ENCODE results near the gene SLC24A3.

DNA sequence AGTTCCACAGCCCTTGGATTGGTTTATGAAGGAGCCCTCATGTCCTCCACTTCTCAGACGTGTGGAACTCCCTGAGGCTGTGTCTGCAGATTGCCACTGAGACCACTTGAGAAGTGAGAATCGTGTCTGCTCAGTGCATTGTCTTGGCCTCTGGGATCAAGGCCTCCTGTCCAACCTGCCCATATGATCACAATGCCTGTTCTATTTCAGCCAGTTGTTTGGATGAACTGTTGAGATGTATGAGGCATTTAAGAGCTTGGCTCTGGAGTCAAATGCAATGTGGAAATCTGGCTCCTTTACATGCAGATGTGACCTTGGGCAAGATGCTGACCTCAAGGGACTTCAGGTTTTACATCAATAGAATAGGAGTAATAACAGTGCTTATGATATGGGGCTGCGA lies 125.9 kb downstream of the SLC24A3 start:
- TF ChIP-seq, protein P1, sequence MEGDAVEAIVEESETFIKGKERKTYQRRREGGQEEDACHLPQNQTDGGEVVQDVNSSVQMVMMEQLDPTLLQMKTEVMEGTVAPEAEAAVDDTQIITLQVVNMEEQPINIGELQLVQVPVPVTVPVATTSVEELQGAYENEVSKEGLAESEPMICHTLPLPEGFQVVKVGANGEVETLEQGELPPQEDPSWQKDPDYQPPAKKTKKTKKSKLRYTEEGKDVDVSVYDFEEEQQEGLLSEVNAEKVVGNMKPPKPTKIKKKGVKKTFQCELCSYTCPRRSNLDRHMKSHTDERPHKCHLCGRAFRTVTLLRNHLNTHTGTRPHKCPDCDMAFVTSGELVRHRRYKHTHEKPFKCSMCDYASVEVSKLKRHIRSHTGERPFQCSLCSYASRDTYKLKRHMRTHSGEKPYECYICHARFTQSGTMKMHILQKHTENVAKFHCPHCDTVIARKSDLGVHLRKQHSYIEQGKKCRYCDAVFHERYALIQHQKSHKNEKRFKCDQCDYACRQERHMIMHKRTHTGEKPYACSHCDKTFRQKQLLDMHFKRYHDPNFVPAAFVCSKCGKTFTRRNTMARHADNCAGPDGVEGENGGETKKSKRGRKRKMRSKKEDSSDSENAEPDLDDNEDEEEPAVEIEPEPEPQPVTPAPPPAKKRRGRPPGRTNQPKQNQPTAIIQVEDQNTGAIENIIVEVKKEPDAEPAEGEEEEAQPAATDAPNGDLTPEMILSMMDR (IDR thresholded peaks at IDR 0.05; ENCODE audit: insufficient read depth, low read depth, low read length), result no peak
- TF ChIP-seq EZH2 (IDR thresholded peaks at IDR 0.05; ENCODE audit: insufficient read depth, low read length), result no peak

Data from astrocyte (in vitro differentiated cells and primary cell).